GM18861 (cell line): ENCODE measurements around the gene PCDHB8.
"Not testable (repeated sequence)": the region's sequence is repeated elsewhere in the genome, so short reads cannot be mapped to it uniquely, and the experiment has no call there.

Experiments used
- ATAC-seq: cut with Tn5 transposase; IDR thresholded peaks from one replicate; pipeline ENCODE4 v1.9.1; 2021; ENCODE audit not compliant: unreplicated experiment

Gene PCDHB8

DNA sequence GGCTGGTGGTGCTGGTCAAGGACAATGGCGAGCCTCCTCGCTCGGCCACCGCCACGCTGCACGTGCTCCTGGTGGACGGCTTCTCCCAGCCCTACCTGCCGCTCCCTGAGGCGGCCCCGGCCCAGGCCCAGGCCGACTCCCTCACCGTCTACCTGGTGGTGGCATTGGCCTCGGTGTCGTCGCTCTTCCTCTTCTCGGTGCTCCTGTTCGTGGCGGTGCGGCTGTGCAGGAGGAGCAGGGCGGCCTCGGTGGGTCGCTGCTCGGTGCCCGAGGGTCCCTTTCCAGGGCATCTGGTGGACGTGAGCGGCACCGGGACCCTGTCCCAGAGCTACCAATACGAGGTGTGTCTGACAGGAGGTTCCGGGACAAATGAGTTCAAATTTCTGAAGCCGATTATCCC, 47.8 kb downstream of the PCDHB8 start:
- ATAC-seq = not testable (repeated sequence)
